ENCODE results near the gene NUDT17.
A peak's percentile ranks its signal among the peaks of the same experiment; 100 is the strongest.

Gene NUDT17

GRCh38 chr1:145891143-145891542 is 45.7 kb downstream of the NUDT17 start:
- no peak for TF ChIP-seq CTCF (IDR thresholded peaks at IDR 0.05; ENCODE audit: control insufficient read depth, extremely low read depth, insufficient read depth)
- peak; percentile 91 for DNase-seq (ENCODE audit: low read depth)
- H3K4me3 ChIP-seq (ENCODE audit: low read depth, low read length), result peak overlapping the region; percentile 26

- peak overlapping the region; percentile 26 for H3K4me3 ChIP-seq (ENCODE audit: low read depth, low read length)
- DNase-seq (ENCODE audit: low read depth), result peak; percentile 95
- peak; percentile 86 for TF ChIP-seq CTCF (IDR thresholded peaks at IDR 0.05; ENCODE audit: control insufficient read depth, extremely low read depth, insufficient read depth)
Observed at GRCh38 chr1:145891587-145892485, 46.4 kb downstream of the NUDT17 start.

DNA sequence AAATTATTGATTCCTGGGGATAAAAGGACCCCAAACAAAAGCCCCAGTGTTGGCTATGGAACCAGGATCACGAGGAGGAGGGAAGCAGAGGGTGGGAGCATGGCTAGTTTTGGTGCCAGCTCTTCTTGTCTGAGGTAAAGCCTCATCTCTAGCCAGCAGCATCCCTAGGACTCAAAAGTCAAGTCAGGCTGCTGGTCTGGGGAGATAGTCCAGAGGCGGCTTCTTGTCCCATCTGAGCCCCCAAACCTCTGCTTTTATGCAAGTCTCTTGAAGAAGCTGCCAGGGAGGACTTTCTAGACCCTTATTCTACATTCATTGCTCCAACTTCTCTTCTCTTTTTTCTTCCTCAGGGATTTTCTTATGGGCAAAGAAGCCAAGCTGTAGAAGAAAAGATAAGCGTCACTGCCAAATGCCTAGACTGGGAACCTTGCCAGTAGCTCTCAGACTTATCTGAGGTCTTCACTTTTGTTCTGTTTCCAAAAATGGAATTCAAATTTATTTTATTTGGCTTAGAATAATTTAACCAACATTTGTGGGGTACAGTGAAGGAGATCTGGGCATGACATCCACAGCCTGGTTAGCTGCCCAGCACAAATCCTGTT is 47.2 kb downstream of the NUDT17 start:
- no peak for DNase-seq (ENCODE audit: low read depth)
- TF ChIP-seq CTCF (IDR thresholded peaks at IDR 0.05; ENCODE audit: control insufficient read depth, extremely low read depth, insufficient read depth), result no peak
- H3K4me3 ChIP-seq (ENCODE audit: low read depth, low read length), result peak overlapping the region; percentile 3; the same call in 1 of the 2 replicates

GRCh38 chr1:145893306-145894055 is 48.1 kb downstream of the NUDT17 start:
- H3K4me3 ChIP-seq (ENCODE audit: low read depth, low read length), result no peak overlapping the region
- no peak for TF ChIP-seq CTCF (IDR thresholded peaks at IDR 0.05; ENCODE audit: control insufficient read depth, extremely low read depth, insufficient read depth)
- no peak for DNase-seq (ENCODE audit: low read depth)

DNA sequence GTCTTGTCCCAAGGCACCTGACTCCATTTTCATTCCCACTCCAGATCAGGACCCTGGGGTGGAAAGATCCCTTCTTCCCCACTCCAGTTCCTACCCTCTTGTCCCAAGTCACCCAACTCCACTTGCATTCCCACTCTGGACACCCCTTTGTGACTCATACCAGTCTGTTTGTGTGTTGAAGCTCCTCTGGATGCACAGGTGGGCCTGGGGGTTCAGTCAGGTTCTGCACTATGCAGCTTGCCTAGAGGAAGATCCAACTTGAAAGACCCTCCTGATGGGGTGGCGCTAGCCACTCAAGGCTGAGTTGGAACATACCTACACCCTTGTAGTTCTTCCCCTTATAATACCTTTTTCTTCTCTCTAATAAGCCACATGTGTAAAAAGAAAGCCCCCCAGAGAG is 50.0 kb downstream of the NUDT17 start:
- no peak overlapping the region for H3K4me3 ChIP-seq (ENCODE audit: low read depth, low read length)
- no peak for TF ChIP-seq CTCF (IDR thresholded peaks at IDR 0.05; ENCODE audit: control insufficient read depth, extremely low read depth, insufficient read depth)
- DNase-seq (ENCODE audit: low read depth), result no peak

- no peak for DNase-seq (ENCODE audit: low read depth)
- no peak for TF ChIP-seq CTCF (IDR thresholded peaks at IDR 0.05; ENCODE audit: control insufficient read depth, extremely low read depth, insufficient read depth)
- no peak overlapping the region for H3K4me3 ChIP-seq (ENCODE audit: low read depth, low read length)
Observed at GRCh38 chr1:145897969-145898368, 52.5 kb downstream of the NUDT17 start.

Data from LNCaP clone FGC (cell line).